Gastrocnemius medialis (tissue), 4 donors: Measurements from ENCODE around the gene POLN.

Experiments used
- CTCF ChIP-seq, 5 experiments: fragments of 450-650 bp in 3 of 5; fragments of 200-600 bp in 2 of 5; sonication (generic) in 2 of 5; IDR thresholded peaks in 4 of 5; conservative IDR thresholded peaks in 1 of 5; 1 replicate in 4 of 5; 2 replicates in 1 of 5; pipeline ENCODE4 v1.5.1; 2016 to 2019; ENCODE audit warnings: antibody characterized with exemption in 5 of 5, mild to moderate bottlenecking in 3 of 5, moderate library complexity in 3 of 5
- POLR2A ChIP-seq, 2 donors: fragments of 450-650 bp; IDR thresholded peaks; one replicate each; pipeline ENCODE4 v1.6.1; 2017; ENCODE audit warnings: antibody characterized with exemption in 2 of 2, mild to moderate bottlenecking in 2 of 2, moderate library complexity in 2 of 2

- TF ChIP-seq CTCF (IDR thresholded peaks at IDR 0.05 in 4 of 5, conservative IDR thresholded peaks at IDR 0.05 in 1 of 5) (no peak), POLR2A (IDR thresholded peaks at IDR 0.05) (no peak)
Measured at GRCh38 chr4:2135083-2135482, 106.8 kb downstream of the POLN start.
